ENCODE measurements around the gene C2orf15. TPM values are rescaled to one million over a fixed set of nuclear protein-coding genes. Genes with fewer than 3 reads are reported as not detected.

The C2orf15 gene
- total and polyA plus RNA-seq, 9 of the 15 experiments (the other 6 are each of a cell fraction or from before 2014, with no cell fraction given), result 0.04 to 0.27 (median 0.15) TPM; not detected in 1

GRCh38 chr2:99141110-99142108, at the start of gene C2orf15 (continued):
- TF ChIP-seq KAT7 (CRISPR knock-in tag; IDR thresholded peaks at IDR 0.05; ENCODE audit: borderline replicate concordance), result no peak
- no peak for TF ChIP-seq KDM1A (IDR thresholded peaks at IDR 0.05)
- TF ChIP-seq ZNF644 (tag; IDR thresholded peaks at IDR 0.05; ENCODE audit: low read depth), result no peak
- TF ChIP-seq, protein P1, sequence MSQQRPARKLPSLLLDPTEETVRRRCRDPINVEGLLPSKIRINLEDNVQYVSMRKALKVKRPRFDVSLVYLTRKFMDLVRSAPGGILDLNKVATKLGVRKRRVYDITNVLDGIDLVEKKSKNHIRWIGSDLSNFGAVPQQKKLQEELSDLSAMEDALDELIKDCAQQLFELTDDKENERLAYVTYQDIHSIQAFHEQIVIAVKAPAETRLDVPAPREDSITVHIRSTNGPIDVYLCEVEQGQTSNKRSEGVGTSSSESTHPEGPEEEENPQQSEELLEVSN (IDR thresholded peaks at IDR 0.05; ENCODE audit: borderline replicate concordance in 1 of 2, extremely low read depth in 1 of 2, insufficient read depth in 1 of 2, insufficient read length in 1 of 2, low read depth in 1 of 2, low read length in 1 of 2, poor library complexity in 1 of 2, severe bottlenecking in 1 of 2), result peak; percentile 7 to 14
- no peak for TF ChIP-seq PTRF (tag; IDR thresholded peaks at IDR 0.05)
- TF ChIP-seq FOXK2 (conservative IDR thresholded peaks at IDR 0.05 in 1 of 2, IDR thresholded peaks at IDR 0.05 in 1 of 2; ENCODE audit: low read depth in 2 of 2), result no peak
- TF ChIP-seq, protein P2, sequence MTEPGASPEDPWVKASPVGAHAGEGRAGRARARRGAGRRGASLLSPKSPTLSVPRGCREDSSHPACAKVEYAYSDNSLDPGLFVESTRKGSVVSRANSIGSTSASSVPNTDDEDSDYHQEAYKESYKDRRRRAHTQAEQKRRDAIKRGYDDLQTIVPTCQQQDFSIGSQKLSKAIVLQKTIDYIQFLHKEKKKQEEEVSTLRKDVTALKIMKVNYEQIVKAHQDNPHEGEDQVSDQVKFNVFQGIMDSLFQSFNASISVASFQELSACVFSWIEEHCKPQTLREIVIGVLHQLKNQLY (CRISPR knock-in tag; conservative IDR thresholded peaks at IDR 0.05), result no peak
- no peak; the same call in 1 of the 2 replicates for TF ChIP-seq FOXP1 (CRISPR knock-in tag; IDR thresholded peaks at IDR 0.05)
- no peak for TF ChIP-seq NCOR1 (IDR thresholded peaks at IDR 0.05)
- no peak for TF ChIP-seq KLF1 (tag; IDR thresholded peaks at IDR 0.05)
- no peak for TF ChIP-seq TCF7 (IDR thresholded peaks at IDR 0.05; ENCODE audit: borderline replicate concordance)
- TF ChIP-seq ZNF134 (CRISPR knock-in tag; conservative IDR thresholded peaks at IDR 0.05), result no peak
- no peak for TF ChIP-seq NR3C1 (CRISPR knock-in tag; IDR thresholded peaks at IDR 0.05)
- TF ChIP-seq SP1 (CRISPR knock-in tag; IDR thresholded peaks at IDR 0.05), result peak; percentile 70
- 0 out of 2 replicates have a peak, but pooled peaks have one; percentile 19 for TF ChIP-seq CHD2 (IDR thresholded peaks at IDR 0.05; ENCODE audit: low read depth, low read length)
- TF ChIP-seq POLR2B (IDR thresholded peaks at IDR 0.05; ENCODE audit: low read depth, partially characterized antibody), result peak; percentile 25
- peak; percentile 78 for TF ChIP-seq REST (IDR thresholded peaks at IDR 0.05; ENCODE audit: borderline replicate concordance)
- no peak for TF ChIP-seq REST (CRISPR knock-in tag; IDR thresholded peaks at IDR 0.05; ENCODE audit: low read depth)
